Neural cell (in vitro differentiated cells): Measurements from ENCODE around the gene RPL36AL.

Source experiments
- CTCF ChIP-seq: fragments of 450-650 bp; IDR thresholded peaks from 2 replicates; pipeline ENCODE4 v1.5.1; 2014; ENCODE audit warnings: antibody characterized with exemption, mild to moderate bottlenecking, moderate library complexity; ENCODE audit not compliant: poor library complexity, severe bottlenecking
- EZH2 ChIP-seq: fragments of 200-600, 300-800 bp; shearing (Covaris generic), sonication (generic); IDR thresholded peaks from 2 replicates; pipeline ENCODE4 v1.6.1; 2014; ENCODE audit warnings: antibody characterized with exemption, low read length, borderline replicate concordance, mild to moderate bottlenecking; ENCODE audit not compliant: insufficient read depth, poor library complexity, severe bottlenecking
- TAF1 ChIP-seq: IDR thresholded peaks from 2 replicates; pipeline ENCODE4 v1.6.1; 2012; ENCODE audit warnings: low read depth

GRCh38 chr14:49578141-49578540 is 42.3 kb downstream of the RPL36AL start:
- no peak for TF ChIP-seq CTCF
- TF ChIP-seq TAF1 = no peak
- no peak for TF ChIP-seq EZH2
